Stimulated activated CD4-positive, alpha-beta T cell treated with anti-CD3 and anti-CD28 coated beads, Interleukin-1b, Interleukin-23, amount 100 ng/mL, for 1 hour (primary cell): ENCODE measurements around the gene PC.

ENCODE experiments used
- DNase-seq, 2 donors: peaks; one replicate each; pipeline ENCODE4 v3.0.0-alpha.2; 2020; ENCODE audit warnings: low read depth in 2 of 2

PC gene

DNA sequence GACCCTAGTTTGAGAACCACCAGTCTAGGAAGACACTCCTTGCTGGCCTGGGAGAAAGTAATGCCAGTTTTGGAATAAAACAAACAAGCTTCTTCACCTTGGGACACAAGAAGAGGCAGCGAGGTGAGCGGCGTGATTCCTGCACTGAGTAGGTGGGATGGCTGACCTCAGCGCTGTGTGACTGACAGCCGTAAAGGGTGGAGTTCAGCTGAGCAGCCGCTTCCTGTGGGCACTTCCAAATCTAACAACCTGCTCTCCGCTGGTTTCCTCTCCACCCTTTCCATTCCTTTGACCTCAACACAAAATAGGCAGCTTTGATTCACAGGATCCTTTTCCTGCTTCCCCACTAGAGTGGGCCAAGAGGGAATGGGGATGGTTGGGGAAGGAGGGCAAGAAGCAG is 45.8 kb downstream of the PC start:
- DNase-seq = no peak

DNA sequence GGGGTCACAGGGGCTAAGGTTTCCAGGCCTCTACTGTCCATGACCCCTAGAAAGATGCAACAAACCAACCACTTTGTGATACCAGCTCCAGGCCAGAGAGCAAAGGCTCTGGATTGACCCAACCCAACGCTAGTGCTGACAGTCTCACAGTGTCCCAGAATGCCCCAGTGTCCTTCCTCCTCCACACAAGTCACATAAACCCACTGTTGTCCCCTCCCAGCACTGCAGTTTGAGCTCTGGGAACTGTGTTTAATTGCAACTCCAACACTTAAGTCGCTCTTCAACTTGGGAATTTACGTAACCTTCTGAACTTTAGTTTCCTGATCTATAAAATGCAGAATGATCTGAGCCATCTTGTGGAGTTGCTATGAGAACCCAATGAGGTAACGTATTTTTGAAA is 47.5 kb downstream of the PC start:
- no peak for DNase-seq

DNA sequence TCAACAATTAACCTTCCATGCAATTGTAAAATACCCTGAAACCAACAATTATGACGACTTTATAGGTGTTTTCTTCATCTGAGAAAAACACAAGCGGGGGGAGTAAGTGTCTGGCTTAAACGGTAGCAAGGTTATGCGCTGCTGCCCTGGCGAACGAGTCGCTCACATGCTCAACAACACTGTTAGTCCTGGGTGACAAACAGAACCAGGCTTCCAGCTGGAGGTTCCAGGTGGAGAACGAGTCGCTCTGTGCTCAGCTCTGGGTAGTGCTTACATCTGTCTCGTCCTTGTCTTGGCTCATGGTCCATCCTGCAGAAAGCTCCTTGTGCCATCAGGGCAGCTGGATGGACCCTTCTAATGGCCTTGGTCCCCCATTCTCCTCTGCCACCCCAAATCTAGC is 48.2 kb downstream of the PC start:
- DNase-seq = no peak

DNA sequence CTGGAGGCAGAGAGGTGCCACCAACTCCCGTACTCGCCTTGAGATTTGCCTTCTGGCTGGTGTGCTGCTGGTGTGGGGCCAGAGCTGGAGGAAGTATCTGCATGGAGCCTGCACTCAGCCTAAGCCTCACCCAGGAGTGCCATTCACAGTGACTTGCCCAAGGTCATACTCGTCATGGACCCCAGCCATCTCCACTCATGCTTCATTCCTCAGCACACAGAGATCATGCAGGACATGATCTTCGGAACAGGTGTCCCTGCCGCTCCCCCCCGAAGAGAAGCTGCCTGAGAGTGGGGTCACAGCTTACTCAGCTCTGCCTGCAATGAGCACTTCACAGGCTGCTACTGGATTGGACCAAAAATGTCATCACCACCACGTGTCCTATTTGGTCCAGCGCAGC is 49.0 kb downstream of the PC start:
- DNase-seq = no peak

DNA sequence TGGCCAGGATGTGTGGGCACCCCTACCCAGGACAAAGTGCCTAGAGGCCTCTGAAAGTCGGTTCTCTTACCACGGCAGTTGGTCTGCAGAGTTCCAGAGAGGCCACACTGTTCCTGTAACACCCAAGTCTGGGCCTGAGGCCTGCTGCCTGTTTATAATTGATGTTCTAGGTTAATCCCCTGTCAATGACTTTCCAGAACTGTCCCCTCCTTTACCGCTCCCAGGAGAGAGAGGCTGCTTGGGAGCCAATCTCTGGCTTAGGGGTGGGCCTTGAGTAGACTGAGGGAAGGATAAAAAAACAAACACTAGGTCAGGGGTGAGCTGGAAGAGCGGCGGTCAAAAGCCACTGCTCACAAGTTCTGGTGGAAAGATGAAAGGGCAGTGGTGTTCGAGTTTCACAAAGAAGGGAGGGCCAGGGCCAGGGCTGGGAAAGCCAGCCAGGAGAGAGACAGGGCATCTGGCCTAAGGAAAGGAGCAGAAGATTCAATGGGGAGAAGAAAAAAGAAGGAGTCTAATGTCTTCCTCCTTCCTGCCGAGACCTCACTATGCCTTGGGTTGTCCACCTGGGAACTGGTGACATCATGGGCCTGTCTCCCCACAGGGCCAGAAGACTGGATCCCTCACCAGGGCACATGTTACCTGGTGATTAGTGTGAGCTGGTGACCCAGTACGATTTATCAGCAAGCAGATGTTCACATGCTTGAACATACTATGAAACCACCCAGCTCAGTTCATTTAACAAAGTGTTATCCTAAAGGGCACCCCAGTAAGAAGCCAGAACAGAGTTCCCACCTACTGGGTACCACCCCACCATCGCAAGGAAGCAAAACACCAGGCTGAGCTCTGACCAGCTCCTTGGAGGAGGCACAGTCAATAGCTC is 50.2 kb downstream of the PC start:
- no peak for DNase-seq

DNA sequence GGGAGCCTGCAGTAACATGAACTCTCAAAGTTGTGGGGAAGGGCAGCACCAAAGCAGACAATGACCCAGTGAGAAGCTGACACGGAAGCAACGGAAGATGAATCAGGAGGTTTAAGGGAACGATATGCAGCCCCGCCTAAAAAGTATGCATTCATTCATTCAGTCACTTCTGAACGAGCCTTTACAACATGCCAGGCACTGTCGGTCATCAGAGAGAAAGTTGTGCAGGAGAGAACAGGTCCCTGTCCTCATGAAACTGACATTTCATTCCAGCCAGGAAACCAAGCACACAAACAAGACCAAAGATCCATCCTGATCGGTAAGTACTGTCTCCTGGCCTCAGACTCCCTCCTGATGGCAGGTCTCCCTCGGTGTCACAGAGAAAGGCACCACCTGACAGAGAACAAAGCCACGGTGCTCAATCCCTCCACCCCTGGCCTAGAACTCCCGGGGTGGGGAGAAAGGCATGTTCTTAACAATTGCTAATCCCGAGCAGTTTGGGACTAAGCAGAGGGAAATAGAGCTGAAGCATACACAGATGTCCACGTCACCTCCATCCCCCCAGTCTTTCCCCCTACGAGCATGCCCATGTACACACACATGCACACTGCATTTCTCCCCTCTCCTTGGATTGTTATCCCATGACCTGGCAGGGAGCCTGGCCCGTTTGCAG is 52.0 kb downstream of the PC start:
- DNase-seq = no peak

DNA sequence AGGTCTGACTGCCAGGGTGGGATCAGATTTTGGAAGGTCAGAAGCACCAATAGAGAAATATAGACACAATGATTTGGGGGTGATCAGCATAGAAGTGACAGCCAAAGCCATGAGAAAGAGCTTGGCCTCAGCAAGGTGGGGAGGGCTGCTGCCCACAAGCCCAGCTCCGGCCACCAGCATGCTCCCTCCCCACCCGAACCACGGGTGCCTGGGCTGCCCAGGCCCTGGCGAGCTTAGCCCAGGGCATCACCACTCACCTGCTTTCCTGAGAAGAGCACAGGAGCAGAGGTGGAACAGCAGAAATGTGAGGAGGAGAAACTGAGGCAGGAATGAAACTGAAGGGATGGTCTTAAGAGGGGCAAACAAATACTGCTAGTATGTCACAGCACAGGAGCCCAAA is 52.6 kb downstream of the PC start:
- no peak for DNase-seq

DNA sequence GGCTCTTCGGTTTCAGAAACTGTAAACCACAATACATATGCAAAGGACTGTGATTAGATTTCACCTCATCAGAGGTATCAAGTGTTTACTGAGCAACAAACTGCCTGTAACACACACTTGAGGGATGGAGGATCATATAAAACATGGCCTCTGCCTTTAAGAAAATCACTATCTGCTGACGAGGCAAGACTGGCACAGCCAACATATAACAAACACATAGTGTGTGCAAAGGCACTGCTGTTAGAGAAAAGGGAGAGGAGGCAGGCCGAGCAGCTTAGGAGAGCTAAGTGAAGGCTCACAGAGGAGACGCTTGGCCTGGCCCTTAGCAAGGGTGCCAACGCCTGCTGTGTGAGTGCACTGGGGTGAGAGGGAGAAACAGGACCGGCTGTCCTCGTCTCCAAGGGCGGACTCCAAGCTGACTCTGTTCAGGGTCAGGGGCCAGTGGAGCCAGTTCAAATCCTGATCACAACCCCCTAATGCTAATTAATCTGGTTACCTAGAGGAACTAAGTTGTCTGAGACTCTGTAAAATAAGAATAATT is 53.1 kb downstream of the PC start:
- DNase-seq = no peak

DNA sequence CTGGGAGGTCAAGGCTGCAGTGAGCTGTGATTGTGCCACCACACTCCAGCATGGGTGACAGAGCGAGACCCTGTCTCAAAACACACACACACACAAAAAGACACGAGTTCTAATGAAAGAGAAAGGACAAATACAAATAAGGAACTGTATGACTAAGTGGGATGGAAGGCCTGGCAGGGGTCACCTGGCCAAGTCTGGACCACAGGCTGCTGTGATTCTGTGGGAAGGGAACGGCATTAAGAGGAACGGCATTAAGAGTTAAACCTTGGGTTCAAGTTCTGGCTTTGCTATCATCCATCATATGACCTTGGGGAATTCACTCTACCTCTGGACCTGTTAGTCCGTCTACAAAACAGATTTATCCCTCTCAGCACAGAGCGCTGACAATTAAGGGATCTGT is 53.6 kb downstream of the PC start:
- no peak for DNase-seq

DNA sequence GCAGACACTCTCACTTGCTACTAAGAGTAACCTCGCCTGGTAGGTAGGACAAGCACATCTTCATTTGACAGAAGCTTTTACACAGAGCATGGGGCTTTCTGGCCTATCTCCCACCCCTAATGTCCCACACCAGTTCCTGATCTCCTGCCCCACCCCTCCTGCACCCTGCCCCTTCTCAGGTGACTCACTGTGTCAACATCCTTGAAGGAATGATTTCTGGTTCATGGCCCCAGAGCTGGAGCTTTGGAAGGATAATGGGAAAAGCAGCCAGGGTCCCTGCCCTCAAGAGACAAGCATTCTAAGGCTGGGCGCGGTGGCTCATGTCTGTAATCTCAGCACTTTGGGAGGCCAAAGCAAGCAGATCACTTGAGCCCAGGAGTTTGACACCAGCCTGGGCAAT is 54.1 kb downstream of the PC start:
- no peak for DNase-seq

DNA sequence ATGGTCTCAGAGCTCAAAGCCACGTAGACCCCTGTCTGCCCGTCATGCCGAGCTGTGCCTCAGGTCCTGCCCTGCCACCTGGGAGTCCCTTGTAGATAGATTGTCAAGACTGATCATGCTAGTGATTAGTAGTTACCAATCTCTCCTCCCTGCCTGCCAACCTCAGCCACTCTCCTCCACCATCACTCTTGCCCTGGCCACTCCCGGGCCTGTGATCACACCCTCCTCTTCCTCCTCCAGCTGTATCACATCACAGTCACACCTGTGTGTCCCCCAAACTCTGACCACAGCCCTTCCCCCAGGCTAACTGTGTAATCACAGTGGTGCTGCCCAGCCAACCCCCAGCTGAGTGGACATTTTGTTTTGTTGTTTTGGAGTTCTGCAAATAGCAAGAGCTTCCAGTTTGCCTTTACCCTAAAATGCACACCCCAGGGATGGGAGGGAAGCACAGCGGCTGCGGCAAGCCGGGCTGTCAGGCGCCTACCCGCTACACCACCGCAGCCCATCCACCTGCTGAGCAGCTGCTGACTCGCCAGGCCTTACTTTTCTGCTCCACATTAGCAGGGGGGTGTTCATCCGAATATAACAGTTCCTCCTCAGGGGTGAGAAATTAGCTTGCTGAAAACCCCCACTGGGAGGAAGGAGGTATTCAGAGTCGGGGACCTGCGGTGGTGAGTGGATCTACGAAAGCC is 55.6 kb downstream of the PC start:
- no peak for DNase-seq

DNA sequence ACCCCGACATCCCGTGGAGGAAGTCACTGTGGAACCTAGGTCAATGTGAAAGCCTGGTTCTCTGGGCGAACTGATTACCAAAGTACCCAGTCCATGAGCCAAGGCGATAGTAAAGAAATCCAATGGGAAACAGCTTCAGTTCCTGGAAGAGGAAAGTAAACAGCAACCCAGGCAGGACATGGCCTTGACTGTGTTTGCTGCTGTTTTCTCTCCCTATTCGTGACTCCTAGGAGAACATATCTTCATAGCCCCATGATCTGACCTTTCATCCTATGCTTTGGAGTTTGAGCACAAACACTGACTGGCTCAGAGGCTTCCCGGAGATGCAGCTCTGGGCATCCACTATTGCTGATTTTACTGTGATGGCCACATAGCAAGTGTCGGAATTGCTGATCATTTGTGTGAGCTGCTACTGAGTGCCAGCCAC is 56.2 kb downstream of the PC start:
- no peak for DNase-seq

DNA sequence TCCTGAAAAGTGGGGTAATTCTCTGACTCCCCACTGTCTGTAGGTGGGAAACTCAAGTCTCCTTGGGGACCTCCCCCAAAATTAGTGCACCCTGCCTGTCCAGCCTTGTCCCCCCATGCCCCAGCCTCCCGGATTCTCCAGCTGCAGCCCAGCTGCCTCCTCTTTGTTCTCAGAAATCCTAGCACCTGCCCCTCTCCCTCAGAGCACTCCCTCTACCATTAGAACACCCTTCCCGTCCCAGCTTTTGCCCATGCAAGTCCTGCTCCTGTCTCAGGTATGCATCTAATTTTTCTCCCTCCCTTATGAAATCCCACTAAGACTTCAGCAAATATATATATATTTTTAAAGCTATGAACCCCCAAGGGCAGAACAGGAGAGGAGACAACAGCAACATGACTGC is 64.0 kb downstream of the PC start:
- DNase-seq = no peak

DNA sequence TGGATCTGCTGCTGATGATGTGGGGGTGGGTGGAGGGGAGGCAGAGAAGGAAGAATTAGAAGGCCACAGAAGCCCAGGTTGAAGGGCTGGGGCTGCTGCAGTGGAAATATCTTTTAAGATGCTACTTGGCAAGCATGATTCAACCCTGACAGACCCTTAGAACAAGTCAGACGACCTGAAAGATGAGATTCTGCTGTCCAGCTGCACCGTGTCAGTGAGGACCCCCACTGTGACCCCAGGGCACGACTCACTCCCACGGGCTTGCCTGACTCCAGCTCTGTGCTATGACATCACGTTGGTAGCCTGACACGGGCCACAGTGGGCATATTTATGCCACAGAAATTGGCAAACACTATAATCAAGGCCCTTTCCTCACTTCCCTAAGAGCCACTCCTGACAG is 65.3 kb downstream of the PC start:
- DNase-seq = no peak

DNA sequence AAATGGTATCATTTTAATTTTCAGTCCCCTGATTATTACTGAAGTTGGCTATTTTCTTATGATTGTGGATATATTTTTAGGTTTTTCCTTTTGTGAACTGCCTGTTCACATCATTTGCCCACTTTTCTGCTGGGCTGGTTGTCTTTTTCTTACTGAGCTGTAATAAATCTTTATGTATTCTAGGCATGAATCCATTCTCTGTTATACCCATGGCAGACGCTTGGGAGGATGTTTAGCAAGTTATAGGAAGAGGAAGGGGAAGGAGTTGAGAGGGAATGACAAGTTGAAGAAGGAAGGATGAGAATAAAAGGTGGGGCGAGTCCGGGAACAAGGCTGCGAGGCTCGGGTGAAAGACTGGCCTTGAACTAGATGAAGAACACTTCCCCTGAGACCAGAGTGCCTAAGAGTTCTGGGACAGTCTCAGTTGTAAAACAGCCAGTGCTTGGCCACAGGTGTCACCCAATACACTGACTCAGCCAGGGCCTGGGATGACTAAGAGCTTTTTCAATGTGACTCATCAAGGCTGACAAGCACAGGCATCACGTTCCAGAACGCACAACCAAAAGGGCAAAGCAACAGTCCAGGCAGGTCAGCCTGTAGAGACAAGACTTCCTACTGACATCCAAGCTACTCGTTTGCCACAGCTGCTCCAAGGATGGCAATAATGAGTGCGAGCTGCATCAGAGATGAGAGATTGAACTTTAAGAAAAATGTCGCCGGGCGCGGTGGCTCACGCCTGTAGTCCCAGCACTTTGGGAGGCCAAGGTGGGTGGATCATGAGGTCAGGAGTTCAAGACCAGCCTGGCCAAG is 66.1 kb downstream of the PC start:
- DNase-seq = peak in 1 of 2 donors; percentile 11

DNA sequence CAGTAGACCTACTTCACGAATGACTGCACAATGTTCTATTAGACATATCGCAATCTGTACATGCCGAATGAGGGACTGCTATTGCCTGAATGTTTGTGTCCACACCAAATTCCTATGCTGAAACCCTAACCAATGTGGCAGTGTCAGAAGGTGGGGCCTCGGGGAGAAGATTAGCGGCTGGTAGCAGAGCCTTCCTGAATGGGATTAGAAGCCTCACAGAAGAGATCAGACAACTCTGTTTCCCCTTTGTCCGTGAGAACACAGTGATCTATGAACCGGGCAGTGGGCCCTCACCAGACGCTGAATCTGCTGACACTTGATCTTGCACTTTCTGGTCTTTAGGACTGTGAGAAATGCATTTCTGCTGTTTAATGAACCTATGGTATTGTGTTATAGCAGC is 68.2 kb downstream of the PC start:
- DNase-seq = no peak

DNA sequence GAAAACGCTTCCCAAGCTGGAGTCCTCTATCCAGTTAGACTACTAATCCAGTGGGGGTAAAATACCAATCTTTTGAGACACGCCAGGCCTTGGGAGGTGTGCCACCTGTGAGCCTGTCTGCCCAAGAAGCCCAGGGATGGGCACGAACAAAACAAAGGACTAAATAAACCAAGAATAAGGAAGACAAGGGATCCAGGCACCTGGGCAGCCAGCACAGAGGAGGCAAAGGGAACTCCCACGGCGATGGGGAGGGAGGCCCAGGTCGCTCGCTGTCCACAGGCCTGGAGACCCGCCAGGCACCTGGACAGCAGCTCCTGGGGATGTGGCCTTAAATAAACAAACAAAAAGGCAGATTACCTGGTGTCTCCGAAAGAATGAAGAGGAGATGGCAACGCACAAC is 69.9 kb downstream of the PC start:
- no peak for DNase-seq

DNA sequence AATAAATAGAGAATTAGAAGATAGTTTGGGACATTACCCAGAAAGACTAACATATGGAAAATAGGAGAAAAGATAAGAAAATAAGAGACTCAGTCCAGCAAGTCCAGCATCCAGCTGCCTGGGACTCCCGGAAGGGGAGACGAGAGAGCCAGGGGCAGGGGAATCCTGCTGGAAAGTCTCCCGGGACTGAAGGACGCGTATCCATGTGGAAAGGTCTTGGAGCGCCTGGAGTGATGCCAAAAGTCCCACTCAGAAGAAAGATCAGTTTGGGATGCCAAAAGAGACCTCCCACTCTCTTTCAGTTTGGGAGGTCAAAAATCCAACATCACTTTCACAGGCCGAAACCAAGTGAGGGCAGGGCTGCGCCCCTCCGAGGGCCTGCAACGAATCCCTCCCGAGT is 70.7 kb downstream of the PC start:
- no peak for DNase-seq

DNA sequence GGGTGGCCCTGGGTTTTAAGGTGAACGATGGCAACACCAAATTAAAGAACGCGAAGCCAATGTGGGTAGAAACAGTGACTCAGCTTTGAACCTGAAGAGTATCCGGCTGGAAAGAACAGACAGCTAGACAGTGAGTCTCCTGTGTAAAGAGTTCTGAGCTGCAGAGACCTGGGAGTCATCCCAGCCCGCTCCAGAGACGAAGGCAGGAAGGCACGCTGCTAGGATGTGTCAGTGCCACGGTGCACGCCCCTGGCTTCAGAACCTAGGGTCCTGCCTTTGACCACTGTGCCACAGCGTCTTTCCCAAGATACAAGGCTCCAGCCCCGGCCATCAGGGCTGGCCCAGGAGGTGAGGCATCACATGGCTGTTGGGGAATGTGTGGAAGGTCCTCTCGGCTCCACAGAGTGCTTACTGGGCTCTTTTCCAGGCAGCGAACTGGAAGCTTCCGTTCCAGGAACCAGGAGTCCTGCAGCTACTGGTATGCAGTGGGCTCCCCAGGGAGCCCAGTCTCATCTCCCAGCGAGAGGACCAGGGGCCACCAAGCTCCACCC is 71.4 kb downstream of the PC start:
- no peak for DNase-seq

DNA sequence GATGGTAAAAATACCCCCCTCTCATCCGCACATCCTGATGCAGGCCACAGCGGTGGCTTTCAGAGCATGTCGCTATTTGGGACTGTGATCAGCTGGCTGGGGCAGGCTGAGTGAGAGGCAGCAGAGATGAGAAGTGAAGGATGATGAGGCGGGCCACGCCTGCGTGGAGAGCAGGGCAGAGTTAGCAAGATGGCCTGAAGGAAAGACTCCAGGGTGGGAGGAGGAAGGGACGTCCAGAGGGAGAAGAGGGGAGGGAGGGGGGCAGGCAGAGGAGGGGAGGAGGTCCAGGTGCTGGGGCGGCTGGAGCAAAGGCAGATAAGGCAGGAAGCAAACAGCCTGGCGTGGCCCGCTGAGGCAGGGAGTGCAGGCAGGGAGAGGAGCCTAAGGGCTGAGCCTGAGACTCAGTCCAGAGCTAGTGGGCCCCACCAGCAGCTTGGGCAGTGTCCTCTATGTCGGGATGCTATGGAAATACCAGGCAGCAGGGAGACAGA is 72.2 kb downstream of the PC start:
- DNase-seq = no peak

DNA sequence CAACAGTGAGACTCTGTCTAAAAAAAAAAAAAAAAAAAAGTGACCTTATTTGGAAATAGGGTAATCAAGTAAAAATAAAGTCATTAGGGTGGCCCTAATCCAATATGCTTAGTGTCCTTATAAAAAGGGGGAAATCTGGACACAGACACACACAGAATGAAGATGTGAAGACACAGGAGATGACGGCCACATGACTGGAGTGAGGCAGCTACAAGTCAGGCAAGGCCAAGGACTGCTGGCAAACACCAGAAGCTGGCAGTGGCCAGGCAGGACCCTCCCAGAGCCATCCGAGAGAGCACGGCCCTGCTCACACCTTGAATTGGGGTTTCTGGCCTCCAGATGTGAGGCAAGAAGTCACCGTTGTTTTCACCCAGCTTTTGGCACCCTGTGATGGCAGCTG is 72.7 kb downstream of the PC start:
- no peak for DNase-seq
